Mesendoderm (in vitro differentiated cells): ENCODE data around the gene RNFT2.

Experiments
- DNase-seq: peaks from one replicate; pipeline ENCODE4 v3.0.0; 2013
- H2AK5ac ChIP-seq: 2 replicates; pipeline ENCODE4 v1.6.1; 2013; ENCODE audit warnings: low read length, inconsistent platforms
- H2BK120ac ChIP-seq: 2 replicates; pipeline ENCODE4 v1.6.1; 2013; ENCODE audit warnings: low read depth, mild to moderate bottlenecking, low read length, moderate library complexity, mixed read lengths
- H2BK15ac ChIP-seq: replicated peaks from 2 replicates; pipeline ENCODE4 v1.6.1; 2013; ENCODE audit warnings: low read depth, mild to moderate bottlenecking, moderate library complexity
- H2BK5ac ChIP-seq: 2 replicates; pipeline ENCODE4 v1.6.1; 2013; ENCODE audit warnings: low read length, inconsistent platforms
- H3K18ac ChIP-seq: 2 replicates; pipeline ENCODE4 v1.6.1; 2013; ENCODE audit warnings: mild to moderate bottlenecking, low read length, mixed read lengths
- H3K23ac ChIP-seq: one replicate; pipeline ENCODE4 v1.6.1; 2013; ENCODE audit warnings: low read length
- H3K27ac ChIP-seq: 2 replicates; pipeline ENCODE4 v1.5.1; 2013; ENCODE audit warnings: low read depth, mild to moderate bottlenecking, inconsistent platforms, low read length, moderate library complexity
- H3K27me3 ChIP-seq: 2 replicates; pipeline ENCODE4 v1.6.1; 2013; ENCODE audit warnings: low read length, control low read depth, mild to moderate bottlenecking, inconsistent platforms; ENCODE audit not compliant: insufficient read depth, poor library complexity
- H3K36me3 ChIP-seq: 2 replicates; pipeline ENCODE4 v1.6.1; 2013; ENCODE audit warnings: low read length, inconsistent platforms; ENCODE audit not compliant: control insufficient read depth, insufficient read depth
- H3K4ac ChIP-seq: one replicate; pipeline ENCODE4 v1.6.1; 2013; ENCODE audit warnings: low read depth, mild to moderate bottlenecking, low read length, moderate library complexity
- H3K4me1 ChIP-seq: 2 replicates; pipeline ENCODE4 v1.6.1; 2013; ENCODE audit warnings: low read depth, low read length, inconsistent platforms; ENCODE audit not compliant: control insufficient read depth
- H3K4me2 ChIP-seq: 2 replicates; pipeline ENCODE4 v1.6.1; 2013; ENCODE audit warnings: low read length
- H3K4me3 ChIP-seq: 2 replicates; pipeline ENCODE4 v1.5.1; 2013; ENCODE audit warnings: mild to moderate bottlenecking, low read length
- H3K56ac ChIP-seq: one replicate; pipeline ENCODE4 v1.6.1; 2013; ENCODE audit warnings: low read length
- H3K79me1 ChIP-seq: 2 replicates; pipeline ENCODE4 v1.6.1; 2013; ENCODE audit warnings: low read length, inconsistent platforms
- H3K79me2 ChIP-seq: 2 replicates; pipeline ENCODE4 v1.6.1; 2013; ENCODE audit warnings: mild to moderate bottlenecking, low read length; ENCODE audit not compliant: control insufficient read depth, insufficient read depth
- H3K9ac ChIP-seq: 2 replicates; pipeline ENCODE4 v1.6.1; 2013; ENCODE audit warnings: low read length, inconsistent platforms
- H4K5ac ChIP-seq: one replicate; pipeline ENCODE4 v1.6.1; 2013; ENCODE audit warnings: low read length
- H4K8ac ChIP-seq: one replicate; pipeline ENCODE4 v1.6.1; 2013; ENCODE audit warnings: low read depth, mild to moderate bottlenecking, control low read depth, low read length, moderate library complexity
- WGBS: extraction: QIAGEN DNeasy Blood & Tissue Kit; methylation state at CpG from one replicate; pipeline ENCODE4 v1.1.7; 2013; ENCODE audit warnings: low lambda C conversion rate, missing lambda C conversion rate; ENCODE audit not compliant: insufficient coverage; ENCODE audit errors: extremely low coverage; 5-methylcytosine and 5-hydroxymethylcytosine counted together

The RNFT2 gene

DNA sequence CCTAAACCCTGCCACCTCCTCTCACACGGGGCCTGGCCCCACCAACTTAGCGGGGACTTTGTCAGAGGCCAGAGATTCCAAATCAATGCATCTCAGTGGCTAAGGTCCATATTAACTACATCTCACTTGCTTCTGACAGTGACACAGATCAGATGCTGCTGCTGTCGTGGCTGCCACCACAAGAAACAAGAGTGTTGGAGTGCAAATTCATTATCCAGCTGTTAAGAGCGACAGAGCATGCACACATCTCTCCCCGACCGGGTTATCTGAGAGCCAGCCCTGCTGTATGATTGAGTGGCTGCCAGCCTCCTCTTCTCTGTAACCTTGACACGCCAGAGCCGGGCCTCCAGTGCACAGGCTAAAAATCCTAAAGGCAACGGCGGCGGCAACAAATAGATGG lies 40.4 kb upstream of the RNFT2 start:
- Histone ChIP-seq H3K23ac (no peak overlapping the region), H3K4me3 (no peak overlapping the region), H3K4me1 (peaks cover 12% of the 10 kb centered on the region), H3K4me2 (no peak overlapping the region), H3K36me3 (no peaks in the 10 kb centered on the region), H3K27ac (no peak overlapping the region), H4K8ac (no peak overlapping the region), H3K79me2 (no peaks in the 10 kb centered on the region), H3K56ac (no peak overlapping the region), H3K4ac (no peak overlapping the region), H2BK15ac (no peak overlapping the region), H3K27me3 (no peaks in the 10 kb centered on the region), H2AK5ac (no peak overlapping the region), H3K79me1 (no peaks in the 10 kb centered on the region), H4K5ac (no peak overlapping the region), H2BK5ac (no peak overlapping the region), H2BK120ac (no peak overlapping the region), H3K18ac (no peak overlapping the region), H3K9ac (no peak overlapping the region)
- DNase-seq, result no peak
- WGBS, result no CpG with 5 or more reads among the region's 11 CpGs

DNA sequence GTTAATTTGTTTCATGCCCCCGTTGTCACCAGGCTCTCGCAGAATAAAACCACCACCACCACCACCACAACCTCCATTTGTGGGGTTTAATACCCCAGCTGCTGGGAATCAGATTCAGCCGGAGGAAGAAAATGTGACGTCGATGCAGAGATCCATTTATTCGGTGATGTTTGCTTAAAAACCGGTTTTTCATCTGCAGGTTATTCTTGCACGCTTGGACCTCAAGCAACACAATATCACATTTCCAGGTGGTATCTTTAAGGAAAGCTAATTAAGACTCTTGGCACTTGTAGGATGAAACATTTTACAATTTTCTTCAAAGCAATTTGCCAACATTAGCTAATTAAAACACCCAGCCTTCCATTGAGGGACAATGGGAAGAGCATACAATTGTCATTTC lies 40.0 kb upstream of the RNFT2 start:
- Histone ChIP-seq H2BK15ac (no peak overlapping the region), H3K4me2 (no peak overlapping the region), H3K18ac (no peak overlapping the region), H3K4ac (no peak overlapping the region), H3K9ac (no peak overlapping the region), H4K5ac (no peak overlapping the region), H3K23ac (no peak overlapping the region), H3K4me3 (no peak overlapping the region), H3K79me1 (no peaks in the 10 kb centered on the region), H3K4me1 (peaks cover 12% of the 10 kb centered on the region), H2BK120ac (no peak overlapping the region), H3K27ac (no peak overlapping the region), H2BK5ac (no peak overlapping the region), H3K27me3 (no peaks in the 10 kb centered on the region), H2AK5ac (no peak overlapping the region), H4K8ac (no peak overlapping the region), H3K79me2 (no peaks in the 10 kb centered on the region), H3K56ac (no peak overlapping the region), H3K36me3 (no peaks in the 10 kb centered on the region)
- WGBS, result no CpG with 5 or more reads among the region's 8 CpGs
- no peak for DNase-seq

DNA sequence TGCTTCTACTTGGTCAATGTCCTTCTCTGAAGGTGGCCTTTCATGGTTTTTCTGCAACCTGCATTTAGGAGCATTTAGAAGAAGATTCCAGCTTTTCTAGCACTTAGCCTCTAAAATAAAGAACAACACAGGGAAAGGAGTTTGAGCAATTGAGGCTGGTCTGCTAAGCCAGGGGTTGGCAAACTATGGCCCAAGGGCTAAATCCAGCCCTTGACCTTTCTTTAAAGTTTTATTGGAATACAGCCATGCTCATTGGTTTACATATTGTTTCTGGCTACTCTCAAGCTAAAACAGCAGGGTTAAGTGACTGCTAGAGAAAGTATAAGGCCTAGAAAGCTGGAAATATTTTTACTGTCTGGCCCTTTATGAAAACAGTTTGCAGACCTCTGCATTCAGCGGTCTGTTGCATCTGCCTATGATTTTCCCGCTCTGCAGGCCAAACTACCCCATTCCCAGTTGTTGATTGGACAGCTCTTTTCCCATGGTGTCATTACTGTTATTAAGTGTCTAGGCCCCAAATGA lies 39.5 kb upstream of the RNFT2 start:
- Histone ChIP-seq H2BK5ac (no peak overlapping the region), H4K5ac (no peak overlapping the region), H2AK5ac (no peak overlapping the region), H3K36me3 (no peaks in the 10 kb centered on the region), H3K4me3 (no peak overlapping the region), H3K56ac (no peak overlapping the region), H3K4me1 (peaks cover 12% of the 10 kb centered on the region), H3K23ac (no peak overlapping the region), H2BK120ac (no peak overlapping the region), H2BK15ac (no peak overlapping the region), H3K27ac (no peak overlapping the region), H3K4me2 (no peak overlapping the region), H3K27me3 (no peaks in the 10 kb centered on the region), H4K8ac (no peak overlapping the region), H3K18ac (no peak overlapping the region), H3K9ac (no peak overlapping the region), H3K79me1 (no peaks in the 10 kb centered on the region), H3K4ac (no peak overlapping the region), H3K79me2 (no peaks in the 10 kb centered on the region)
- DNase-seq, result no peak
- no CpG with 5 or more reads among the region's 2 CpGs for WGBS

DNA sequence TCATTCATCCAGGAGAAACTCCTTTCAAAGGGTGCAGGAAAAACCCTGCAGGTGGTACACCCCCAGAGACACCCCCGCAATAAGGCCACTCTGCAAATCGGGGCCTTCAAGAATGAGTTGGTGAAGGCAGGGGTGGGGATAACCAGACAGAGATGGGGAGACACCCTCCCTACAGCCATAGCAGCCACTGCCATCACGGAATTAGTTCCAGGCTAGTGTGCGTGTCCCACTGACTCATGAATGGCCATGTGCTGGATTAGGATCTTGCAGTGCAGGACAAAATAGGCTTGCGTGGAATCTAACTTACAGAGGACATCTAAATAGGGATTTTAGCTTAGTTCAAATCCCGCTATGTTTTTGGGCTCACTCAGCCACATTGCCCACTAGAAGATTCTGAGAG lies 38.0 kb upstream of the RNFT2 start:
- no peak overlapping the region for H2BK15ac ChIP-seq
- H3K4me1 ChIP-seq, result peaks cover 3% of the 10 kb centered on the region
- no peak overlapping the region for H3K23ac ChIP-seq
- no peak overlapping the region for H3K4ac ChIP-seq
- H3K4me2 ChIP-seq, result no peak overlapping the region
- no peak overlapping the region for H4K8ac ChIP-seq
- H4K5ac ChIP-seq, result no peak overlapping the region
- no peak overlapping the region for H2BK120ac ChIP-seq
- no peak overlapping the region for H2AK5ac ChIP-seq
- H3K56ac ChIP-seq, result no peak overlapping the region
- no peak overlapping the region for H3K4me3 ChIP-seq
- H3K79me1 ChIP-seq, result no peaks in the 10 kb centered on the region
- H3K18ac ChIP-seq, result no peak overlapping the region
- DNase-seq, result no peak
- H3K79me2 ChIP-seq, result no peaks in the 10 kb centered on the region
- H3K27me3 ChIP-seq, result no peaks in the 10 kb centered on the region
- H3K27ac ChIP-seq, result no peak overlapping the region
- no peaks in the 10 kb centered on the region for H3K36me3 ChIP-seq
- H3K9ac ChIP-seq, result no peak overlapping the region
- no peak overlapping the region for H2BK5ac ChIP-seq
- WGBS, result no CpG with 5 or more reads among the region's 6 CpGs

DNA sequence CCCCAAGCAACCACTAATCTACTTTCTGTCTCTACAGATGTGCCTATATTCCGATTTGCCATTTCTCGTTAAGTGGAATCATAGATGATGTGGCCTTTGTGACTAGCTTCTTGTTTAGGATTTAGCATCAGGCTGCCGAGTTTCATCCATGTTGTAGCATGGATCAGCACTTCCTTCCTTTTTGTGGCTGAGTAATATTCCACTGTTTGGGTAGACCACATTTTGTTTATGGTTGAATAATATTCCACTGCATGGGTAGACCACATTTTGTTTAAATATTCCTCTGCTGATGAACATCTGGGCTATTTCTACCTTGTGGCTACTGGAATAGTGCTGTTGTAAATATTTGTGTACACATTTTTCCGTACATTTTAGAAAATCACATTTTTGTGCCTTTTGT lies 36.7 kb upstream of the RNFT2 start:
- no CpG with 5 or more reads among the region's 4 CpGs for WGBS

DNA sequence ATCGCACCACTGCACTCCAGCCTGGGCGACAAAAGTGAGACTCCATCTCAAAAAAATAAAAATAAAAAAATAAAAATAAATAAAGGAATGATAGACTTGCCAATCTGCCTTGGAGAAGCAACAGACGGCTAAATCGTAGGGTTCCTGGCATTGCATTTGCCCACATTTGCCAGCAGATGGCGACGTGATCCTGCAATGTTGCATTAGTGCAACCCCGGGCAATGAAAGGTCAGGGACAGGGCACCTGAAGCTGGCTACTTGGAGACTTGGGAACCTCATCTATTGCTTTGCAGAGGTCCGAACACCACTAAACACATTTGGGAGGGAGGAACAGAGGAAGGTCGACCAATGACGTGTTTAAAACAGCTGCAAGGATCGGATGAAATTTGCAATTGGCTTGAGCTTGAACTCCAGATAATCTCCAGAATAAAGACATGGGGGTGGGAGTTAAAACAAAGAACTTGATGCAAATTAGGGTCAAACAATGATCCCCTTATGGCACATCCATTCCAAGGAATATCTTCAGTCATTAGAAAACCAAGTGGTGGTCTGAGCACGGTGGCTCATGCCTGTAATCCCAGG lies 34.8 kb upstream of the RNFT2 start:
- Histone ChIP-seq H2BK120ac (no peak overlapping the region), H3K79me1 (no peaks in the 10 kb centered on the region), H3K56ac (no peak overlapping the region), H2BK15ac (no peak overlapping the region), H3K36me3 (no peaks in the 10 kb centered on the region), H3K4me3 (no peak overlapping the region), H4K5ac (no peak overlapping the region), H3K4me2 (no peak overlapping the region), H2AK5ac (no peak overlapping the region), H3K79me2 (no peaks in the 10 kb centered on the region), H3K4me1 (peaks cover 3% of the 10 kb centered on the region), H3K23ac (no peak overlapping the region), H3K27ac (no peak overlapping the region), H3K4ac (no peak overlapping the region), H3K27me3 (no peaks in the 10 kb centered on the region), H4K8ac (no peak overlapping the region), H3K9ac (no peak overlapping the region), H2BK5ac (no peak overlapping the region), H3K18ac (no peak overlapping the region)
- DNase-seq, result peak; percentile 78
- no CpG with 5 or more reads among the region's 12 CpGs for WGBS

More for the DNA sequence above, 36.7 kb upstream of the RNFT2 start:
- Histone ChIP-seq H4K8ac (no peak overlapping the region), H3K9ac (no peak overlapping the region), H3K4me3 (no peak overlapping the region), H2BK120ac (no peak overlapping the region), H2BK15ac (no peak overlapping the region), H2AK5ac (no peak overlapping the region), H3K27me3 (no peaks in the 10 kb centered on the region), H3K27ac (no peak overlapping the region), H3K4me1 (peaks cover 3% of the 10 kb centered on the region), H3K23ac (no peak overlapping the region), H3K36me3 (no peaks in the 10 kb centered on the region), H3K4me2 (no peak overlapping the region), H2BK5ac (no peak overlapping the region), H3K79me2 (no peaks in the 10 kb centered on the region), H3K56ac (no peak overlapping the region), H3K18ac (no peak overlapping the region), H3K79me1 (no peaks in the 10 kb centered on the region), H3K4ac (no peak overlapping the region), H4K5ac (no peak overlapping the region)
- no peak for DNase-seq
